ENCODE data around the gene CAMTA1.

The CAMTA1 gene

GRCh38 chr1:7780976-7781375 is 995.7 kb downstream of the CAMTA1 start:
- POLR2A ChIA-PET: interaction anchor here (3.0 kb wide), 1 partner anchor 10 kb away, joined by 12 read pairs; the partner anchor contains the start of gene VAMP3
- CTCF ChIA-PET: no interaction called here
- no peak for DNase-seq (ENCODE audit: extremely low spot score)
- TF ChIP-seq CTBP1 (IDR thresholded peaks at IDR 0.05; ENCODE audit: borderline replicate concordance) (no peak), HDGF (IDR thresholded peaks at IDR 0.05; ENCODE audit: borderline replicate concordance) (no peak), SP1 (IDR thresholded peaks at IDR 0.05) (no peak), SUZ12 (IDR thresholded peaks at IDR 0.05) (no peak), FOXM1 (IDR thresholded peaks at IDR 0.05; ENCODE audit: borderline replicate concordance) (no peak), ELF4 (IDR thresholded peaks at IDR 0.05) (no peak), L3MBTL2 (conservative IDR thresholded peaks at IDR 0.05) (no peak), TARDBP (IDR thresholded peaks at IDR 0.05) (no peak), LEF1 (IDR thresholded peaks at IDR 0.05; ENCODE audit: borderline replicate concordance) (no peak), ZNF384 (IDR thresholded peaks at IDR 0.05) (no peak)
- TF ChIP-seq, protein P1, sequence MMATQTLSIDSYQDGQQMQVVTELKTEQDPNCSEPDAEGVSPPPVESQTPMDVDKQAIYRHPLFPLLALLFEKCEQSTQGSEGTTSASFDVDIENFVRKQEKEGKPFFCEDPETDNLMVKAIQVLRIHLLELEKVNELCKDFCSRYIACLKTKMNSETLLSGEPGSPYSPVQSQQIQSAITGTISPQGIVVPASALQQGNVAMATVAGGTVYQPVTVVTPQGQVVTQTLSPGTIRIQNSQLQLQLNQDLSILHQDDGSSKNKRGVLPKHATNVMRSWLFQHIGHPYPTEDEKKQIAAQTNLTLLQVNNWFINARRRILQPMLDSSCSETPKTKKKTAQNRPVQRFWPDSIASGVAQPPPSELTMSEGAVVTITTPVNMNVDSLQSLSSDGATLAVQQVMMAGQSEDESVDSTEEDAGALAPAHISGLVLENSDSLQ (IDR thresholded peaks at IDR 0.05): no peak

DNA sequence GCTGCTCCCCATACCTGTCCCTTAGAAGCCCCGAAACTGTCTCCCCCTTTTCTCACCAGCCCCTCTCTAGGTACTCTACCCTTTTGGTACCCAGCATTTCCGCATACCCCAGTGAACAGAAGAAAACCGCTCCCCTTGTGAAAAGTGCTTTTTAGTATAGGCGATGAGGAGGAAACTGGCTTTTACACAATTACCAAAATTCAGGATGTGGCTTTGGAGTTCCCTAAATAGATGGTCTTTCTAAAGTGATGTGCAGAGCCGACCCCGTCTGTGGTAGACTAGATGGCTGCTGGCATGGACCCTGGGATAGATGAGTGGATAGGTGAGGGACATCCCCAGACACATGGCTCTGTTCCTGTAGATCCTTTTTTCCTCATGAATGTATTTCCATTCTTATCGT is 996.2 kb downstream of the CAMTA1 start:
- CTCF ChIA-PET: no interaction called here
- no peak for DNase-seq (ENCODE audit: extremely low spot score)
- TF ChIP-seq FOXK2 (IDR thresholded peaks at IDR 0.05) (no peak), ZNF384 (IDR thresholded peaks at IDR 0.05) (no peak), SP1 (IDR thresholded peaks at IDR 0.05) (no peak), NFRKB (IDR thresholded peaks at IDR 0.05) (no peak)
- POLR2A ChIA-PET: interaction anchor here (3.0 kb wide), 1 partner anchor 10 kb away, joined by 12 read pairs; the partner anchor contains the start of gene VAMP3

GRCh38 chr1:7781923-7782495 is 996.8 kb downstream of the CAMTA1 start:
- TF ChIP-seq ZNF384 (IDR thresholded peaks at IDR 0.05) (no peak), SP1 (IDR thresholded peaks at IDR 0.05) (no peak), FOXK2 (IDR thresholded peaks at IDR 0.05) (no peak), TARDBP (IDR thresholded peaks at IDR 0.05) (no peak), SUZ12 (IDR thresholded peaks at IDR 0.05) (no peak), HDGF (IDR thresholded peaks at IDR 0.05; ENCODE audit: borderline replicate concordance) (no peak)
- TF ChIP-seq, protein P1 (IDR thresholded peaks at IDR 0.05): no peak
- no peak for DNase-seq (ENCODE audit: extremely low spot score)
- CTCF ChIA-PET: interaction anchor here (0.6 kb wide), 1 partner anchor 557 kb away, joined by 3 read pairs; no protein-coding TSS in a partner anchor
- POLR2A ChIA-PET: interaction anchor here (3.0 kb wide), 1 partner anchor 11 kb away, joined by 12 read pairs; the partner anchor contains the start of gene VAMP3

GRCh38 chr1:7783178-7783711 is 998.0 kb downstream of the CAMTA1 start:
- POLR2A ChIA-PET: no interaction called here

GRCh38 chr1:7783826-7784491 is 998.7 kb downstream of the CAMTA1 start, which contains the start of gene PER3:
Gene PER3, plus strand, starts transcription at chr1:7784291. Its CDS starts 587 bp downstream, at chr1:7784878.
- ChIA-PET CTCF (interaction anchor here (0.6 kb wide), 2 partner anchors 24 to 31 kb away, joined by 3 to 4 read pairs; no protein-coding TSS in a partner anchor), POLR2A (no interaction called here)
- TF ChIP-seq LEF1 (IDR thresholded peaks at IDR 0.05; ENCODE audit: borderline replicate concordance) (no peak), ARNT (IDR thresholded peaks at IDR 0.05) (0 out of 2 replicates have a peak, but pooled peaks have one; percentile 32), FOXK2 (IDR thresholded peaks at IDR 0.05) (no peak), FOXA1 (IDR thresholded peaks at IDR 0.05) (no peak), L3MBTL2 (conservative IDR thresholded peaks at IDR 0.05) (no peak), NFRKB (IDR thresholded peaks at IDR 0.05) (no peak), ZNF384 (IDR thresholded peaks at IDR 0.05) (no peak), HDGF (IDR thresholded peaks at IDR 0.05; ENCODE audit: borderline replicate concordance) (no peak), BHLHE40 (IDR thresholded peaks at IDR 0.05; ENCODE audit: borderline replicate concordance) (no peak), TARDBP (IDR thresholded peaks at IDR 0.05) (no peak), CTBP1 (IDR thresholded peaks at IDR 0.05; ENCODE audit: borderline replicate concordance) (no peak), SUZ12 (IDR thresholded peaks at IDR 0.05) (no peak), ELF4 (IDR thresholded peaks at IDR 0.05) (no peak), SP1 (IDR thresholded peaks at IDR 0.05) (no peak), FOXM1 (IDR thresholded peaks at IDR 0.05; ENCODE audit: borderline replicate concordance) (peak; percentile 5; the same call in 1 of the 2 replicates)
- TF ChIP-seq, protein P1 (IDR thresholded peaks at IDR 0.05): peak; percentile 98
- peak; percentile 94 for DNase-seq (ENCODE audit: extremely low spot score)

More at GRCh38 chr1:7783178-7783711, 998.0 kb downstream of the CAMTA1 start:
- DNase-seq (ENCODE audit: extremely low spot score): peak; percentile 53
- TF ChIP-seq FOXK2 (IDR thresholded peaks at IDR 0.05) (no peak), ARNT (IDR thresholded peaks at IDR 0.05) (no peak), SUZ12 (IDR thresholded peaks at IDR 0.05) (no peak), HDGF (IDR thresholded peaks at IDR 0.05; ENCODE audit: borderline replicate concordance) (no peak), FOXA1 (IDR thresholded peaks at IDR 0.05) (no peak), BHLHE40 (IDR thresholded peaks at IDR 0.05; ENCODE audit: borderline replicate concordance) (no peak), CTBP1 (IDR thresholded peaks at IDR 0.05; ENCODE audit: borderline replicate concordance) (no peak), TARDBP (IDR thresholded peaks at IDR 0.05) (no peak), NFRKB (IDR thresholded peaks at IDR 0.05) (no peak), LEF1 (IDR thresholded peaks at IDR 0.05; ENCODE audit: borderline replicate concordance) (no peak), L3MBTL2 (conservative IDR thresholded peaks at IDR 0.05) (no peak), FOXM1 (IDR thresholded peaks at IDR 0.05; ENCODE audit: borderline replicate concordance) (no peak), ZNF384 (IDR thresholded peaks at IDR 0.05) (no peak), ELF4 (IDR thresholded peaks at IDR 0.05) (no peak), SP1 (IDR thresholded peaks at IDR 0.05) (no peak)
- TF ChIP-seq, protein P1 (IDR thresholded peaks at IDR 0.05): no peak
- CTCF ChIA-PET: interaction anchor here (0.6 kb wide), 1 partner anchor 25 kb away, joined by 4 read pairs; no protein-coding TSS in a partner anchor
